NT2/D1 (cell line): ENCODE results near the gene UBR2.

Experiments
- DNase-seq: peaks from one replicate; pipeline ENCODE4 v3.0.0-alpha.2; 2011; ENCODE audit warnings: low read depth, low spot score
- H3K27me3 ChIP-seq: 2 replicates; pipeline ENCODE4 v1.6.0; 2011; ENCODE audit warnings: mild to moderate bottlenecking; ENCODE audit not compliant: insufficient read length, insufficient read depth
- H3K36me3 ChIP-seq: 2 replicates; pipeline ENCODE4 v1.6.1; 2011; ENCODE audit warnings: mild to moderate bottlenecking, low read length, mixed read lengths; ENCODE audit not compliant: insufficient read depth, insufficient read length
- H3K4me1 ChIP-seq: 2 replicates; pipeline ENCODE4 v1.5.1; 2011; ENCODE audit not compliant: insufficient read depth, insufficient read length
- H3K4me3 ChIP-seq: 2 replicates; pipeline ENCODE4 v1.5.1; 2011; ENCODE audit warnings: low read depth; ENCODE audit not compliant: insufficient read length
- H3K9ac ChIP-seq: 2 replicates; pipeline ENCODE4 v1.6.0; 2011; ENCODE audit warnings: low read depth; ENCODE audit not compliant: insufficient read length
- H3K9me3 ChIP-seq: 2 replicates; pipeline ENCODE4 v1.5.1; 2011; ENCODE audit warnings: mild to moderate bottlenecking, low read length; ENCODE audit not compliant: insufficient read depth
- SUZ12 ChIP-seq: IDR thresholded peaks from 2 replicates; pipeline ENCODE4 v1.6.1; 2011; ENCODE audit not compliant: insufficient read length, insufficient read depth; ENCODE audit errors: extremely low read depth
- YY1 ChIP-seq: IDR thresholded peaks from 2 replicates; pipeline ENCODE4 v1.6.1; 2011; ENCODE audit not compliant: insufficient read length, insufficient read depth
- ZNF274 ChIP-seq: IDR thresholded peaks from 2 replicates; pipeline ENCODE4 v1.6.1; 2011; ENCODE audit warnings: mild to moderate bottlenecking, low read depth, low read length

Gene UBR2

DNA sequence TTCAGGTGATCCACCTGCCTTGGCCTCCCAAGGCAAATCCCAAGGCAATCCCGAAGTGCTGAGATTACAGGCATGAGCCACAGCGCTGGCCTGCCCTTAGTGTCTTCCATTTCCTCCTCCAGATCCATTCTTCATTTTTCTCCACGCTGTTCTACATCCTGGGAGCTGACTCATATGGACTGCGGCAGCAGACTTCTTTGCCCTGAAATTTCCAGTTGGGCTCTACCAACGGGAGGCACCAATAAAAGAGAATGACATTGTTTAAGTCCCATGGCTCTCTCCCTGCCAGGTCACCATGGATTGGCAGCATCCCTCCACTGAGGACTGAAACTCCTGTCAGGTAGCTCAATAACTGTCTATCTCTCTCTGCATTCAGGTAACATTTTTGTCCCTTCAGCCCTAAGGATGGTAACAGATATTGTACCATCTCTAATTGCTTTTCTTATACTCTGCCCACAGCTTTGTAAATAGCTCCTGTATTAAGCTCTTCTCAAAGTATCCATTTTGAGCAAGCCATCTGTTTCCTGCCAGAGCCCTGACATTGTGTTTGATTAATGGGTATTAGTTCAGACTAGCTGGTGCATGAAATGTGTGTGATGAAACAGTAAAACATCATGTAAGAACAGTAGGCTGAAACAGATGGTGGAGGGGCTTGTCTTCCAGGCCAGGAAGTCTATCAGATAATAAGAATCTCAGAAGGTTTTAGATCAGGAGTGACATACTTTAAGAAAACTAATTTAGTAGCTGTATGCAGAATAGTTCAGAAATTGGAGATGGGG is 178.5 kb downstream of the UBR2 start:
- Histone ChIP-seq H3K9ac (no peak overlapping the region), H3K9me3 (no peaks in the 10 kb centered on the region), H3K36me3 (no peaks in the 10 kb centered on the region), H3K4me1 (no peaks in the 10 kb centered on the region), H3K27me3 (no peaks in the 10 kb centered on the region), H3K4me3 (no peak overlapping the region)
- DNase-seq: no peak
- no peak for TF ChIP-seq YY1
- TF ChIP-seq SUZ12: no peak
- TF ChIP-seq ZNF274: no peak
